ENCODE results near the gene MYO5B.
"Not testable (repeated sequence)": the region's sequence is repeated elsewhere in the genome, so short reads cannot be mapped to it uniquely, and the experiment has no call there.

Gene MYO5B

GRCh38 chr18:50194631-50195532, at the start of gene MYO5B:
MYO5B (minus strand) TSS chr18:50195147; CDS start chr18:50194793, 354 bp downstream.
- H3K4me3 ChIP-seq (ENCODE audit: low read depth, low read length): peak within 1 kb of the TSS; percentile 69

GRCh38 chr18:50241768-50242167, 46.8 kb upstream of the MYO5B start:
- H3K4me3 ChIP-seq (ENCODE audit: low read depth, low read length): not testable (repeated sequence)

- no peak overlapping the region for H3K4me3 ChIP-seq (ENCODE audit: low read depth, low read length)
Observed at GRCh38 chr18:50240080-50240563, 45.2 kb upstream of the MYO5B start.

- no peak overlapping the region for H3K4me3 ChIP-seq (ENCODE audit: low read depth, low read length)
Observed at GRCh38 chr18:50232419-50232818, 37.5 kb upstream of the MYO5B start.

GRCh38 chr18:50231621-50232020, 36.7 kb upstream of the MYO5B start:
- no peak overlapping the region for H3K4me3 ChIP-seq (ENCODE audit: low read depth, low read length)

GRCh38 chr18:50220249-50220648, 25.3 kb upstream of the MYO5B start:
- not testable (repeated sequence) for H3K4me3 ChIP-seq (ENCODE audit: low read depth, low read length)

- no peak overlapping the region for H3K4me3 ChIP-seq (ENCODE audit: low read depth, low read length)
Observed at GRCh38 chr18:50218432-50219197, 23.7 kb upstream of the MYO5B start.

- H3K4me3 ChIP-seq (ENCODE audit: low read depth, low read length): no peak overlapping the region
Observed at GRCh38 chr18:50209311-50209710, 14.4 kb upstream of the MYO5B start.

GRCh38 chr18:50207722-50208121, 12.8 kb upstream of the MYO5B start:
- H3K4me3 ChIP-seq (ENCODE audit: low read depth, low read length): no peak overlapping the region

GRCh38 chr18:50203801-50204604, 9.1 kb upstream of the MYO5B start:
- H3K4me3 ChIP-seq (ENCODE audit: low read depth, low read length): no peak overlapping the region

GRCh38 chr18:50201476-50202018, 6.6 kb upstream of the MYO5B start:
- no peak overlapping the region for H3K4me3 ChIP-seq (ENCODE audit: low read depth, low read length)

GRCh38 chr18:50199921-50200320, 5.0 kb upstream of the MYO5B start:
- no peak overlapping the region for H3K4me3 ChIP-seq (ENCODE audit: low read depth, low read length)

- no peak overlapping the region for H3K4me3 ChIP-seq (ENCODE audit: low read depth, low read length)
Observed at GRCh38 chr18:50199346-50199855, 4.5 kb upstream of the MYO5B start.

- no peak overlapping the region for H3K4me3 ChIP-seq (ENCODE audit: low read depth, low read length)
Observed at GRCh38 chr18:50196261-50196660, 1.3 kb upstream of the MYO5B start.

- no peak overlapping the region for H3K4me3 ChIP-seq (ENCODE audit: low read depth, low read length)
Observed at GRCh38 chr18:50195689-50196088, 742 bp upstream of the MYO5B start.

GRCh38 chr18:50193796-50194630, 934 bp downstream of the MYO5B start:
- H3K4me3 ChIP-seq (ENCODE audit: low read depth, low read length): peak overlapping the region; percentile 69

- H3K4me3 ChIP-seq (ENCODE audit: low read depth, low read length): peak overlapping the region; percentile 69
Observed at GRCh38 chr18:50192995-50193795, 1.8 kb downstream of the MYO5B start.

- no peak overlapping the region for H3K4me3 ChIP-seq (ENCODE audit: low read depth, low read length)
Observed at GRCh38 chr18:50190926-50191325, 4.0 kb downstream of the MYO5B start.

GRCh38 chr18:50190236-50190635, 4.7 kb downstream of the MYO5B start:
- H3K4me3 ChIP-seq (ENCODE audit: low read depth, low read length): no peak overlapping the region

Measured in iPS-11a (cell line).